A673 (cell line): ENCODE results near the gene RAB22A. TPM values are rescaled to one million over a fixed set of nuclear protein-coding genes. Genes with fewer than 3 reads are reported as not detected.
"Not testable (repeated sequence)": the region's sequence is repeated elsewhere in the genome, so short reads cannot be mapped to it uniquely, and the experiment has no call there.

ENCODE experiments used
- BruUV-seq: library from RNA; stranded (reverse); fragments of 400-500 nt; replicated peaks from 2 replicates; lab custom pipeline; 2021; lab: Mats Ljungman, UMichigan
- CTCF ChIA-PET: fragments of 300-600 bp; sonication (Branson Sonifier 250); formaldehyde crosslinking; loops from one replicate; lab custom pipeline; 2022; ENCODE audit warnings: antibody characterized with exemption; lab: Charles Lee
- POLR2A ChIA-PET: fragments of 300-600 bp; sonication (Branson Sonifier 250); formaldehyde crosslinking; loops from one replicate; lab custom pipeline; 2022; ENCODE audit warnings: antibody characterized with exemption; ENCODE audit not compliant: low non-redundant PET; lab: Charles Lee
- DNase-seq: peaks from one replicate; pipeline ENCODE4 v3.0.0-alpha.2; 2015; ENCODE audit warnings: low spot score
- H3K27ac ChIP-seq: fragments of 200-600 bp; sonication (generic); 2 replicates; pipeline ENCODE4 v1.5.1; 2016; ENCODE audit warnings: mixed run types, low read depth, mild to moderate bottlenecking, mixed read lengths, antibody characterized with exemption, low read length; ENCODE audit not compliant: poor library complexity, severe bottlenecking
- H3K27me3 ChIP-seq: fragments of 200-600 bp; sonication (generic); replicated peaks from 2 replicates; pipeline ENCODE4 v1.6.1; 2017; ENCODE audit warnings: mixed run types, low read depth, mild to moderate bottlenecking, mixed read lengths, antibody characterized with exemption, low read length; ENCODE audit not compliant: insufficient read depth, poor library complexity
- H3K36me3 ChIP-seq: fragments of 200-600 bp; sonication (generic); 2 replicates; pipeline ENCODE4 v1.6.1; 2016; ENCODE audit warnings: mixed run types, mild to moderate bottlenecking, mixed read lengths, antibody characterized with exemption, low read length; ENCODE audit not compliant: insufficient read depth, poor library complexity, severe bottlenecking
- H3K4me1 ChIP-seq: fragments of 200-600 bp; sonication (generic); 2 replicates; pipeline ENCODE4 v1.6.1; 2017; ENCODE audit warnings: mixed run types, mild to moderate bottlenecking, mixed read lengths, antibody characterized with exemption, low read length; ENCODE audit not compliant: insufficient read depth, poor library complexity, severe bottlenecking
- H3K4me3 ChIP-seq: fragments of 200-600 bp; sonication (generic); 2 replicates; pipeline ENCODE4 v1.5.1; 2016; ENCODE audit warnings: low read depth, mixed run types, mild to moderate bottlenecking, mixed read lengths, low read length; ENCODE audit not compliant: poor library complexity, severe bottlenecking
- H3K9me3 ChIP-seq: fragments of 200-600 bp; sonication (generic); 2 replicates; pipeline ENCODE4 v1.6.1; 2016; ENCODE audit warnings: mixed run types, low read depth, mild to moderate bottlenecking, mixed read lengths, antibody characterized with exemption, low read length; ENCODE audit not compliant: poor library complexity, severe bottlenecking
- EZH2 ChIP-seq: fragments of 200-600 bp; sonication (generic); IDR thresholded peaks from 2 replicates; pipeline ENCODE4 v1.6.1; 2017; ENCODE audit warnings: borderline replicate concordance, low read depth, mild to moderate bottlenecking, mixed read lengths, antibody characterized with exemption, low read length; ENCODE audit not compliant: poor library complexity, severe bottlenecking
- intact Hi-C: fragments of 100-400 bp; cut with micrococcal nuclease; formaldehyde crosslinking; loops from one replicate; pipeline ENCODE4 v1.10.0; 2022; ENCODE audit not compliant: unreplicated experiment
- total RNA-seq: library from RNA; stranded (reverse); gene quantifications from 2 replicates; pipeline ENCODE4 v1.2.3, GENCODE V29; 2021
- TF ChIP-seq, protein P1 (sequence below): fragments of 300-800, 200-600 bp; sonication (generic); conservative IDR thresholded peaks from 2 replicates; pipeline ENCODE4 v1.5.1; 2017; ENCODE audit warnings: low read depth, mild to moderate bottlenecking, antibody characterized with exemption, low read length, moderate library complexity, mixed read lengths

Gene RAB22A
- total RNA-seq, 1 experiment from 2014 or later: 14.6 TPM

DNA sequence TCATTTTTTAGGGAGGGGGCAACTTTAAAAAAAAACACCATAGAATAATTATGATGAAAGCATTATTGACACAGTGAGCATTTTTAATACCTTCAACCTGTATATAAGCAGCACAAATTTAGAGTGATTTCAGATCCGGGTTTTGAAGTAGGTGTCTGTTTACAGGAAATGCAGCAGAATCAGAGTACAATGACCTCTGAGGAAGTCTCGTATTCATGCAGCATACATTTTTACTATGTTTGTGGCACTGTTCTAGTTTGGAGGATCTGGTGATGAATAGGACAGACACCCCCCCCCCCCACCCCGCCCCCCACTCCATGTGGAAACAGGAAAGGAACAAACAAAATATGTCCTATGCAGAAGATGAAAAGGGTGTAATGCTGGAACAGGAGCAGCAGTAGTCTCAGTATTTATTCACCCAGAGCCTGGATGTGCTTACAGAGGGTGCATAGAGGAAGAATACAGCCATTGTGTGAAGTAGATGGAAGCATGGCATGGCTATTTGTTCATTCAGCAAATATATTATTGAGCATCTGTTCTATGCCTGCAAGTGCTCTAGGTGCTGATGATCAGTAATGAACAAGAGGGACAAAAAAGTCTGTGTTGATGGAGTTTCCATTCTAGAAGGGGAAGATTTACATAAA, 99.2 kb downstream of the RAB22A start:
- H3K4me1 ChIP-seq: peaks cover 40% of the 10 kb centered on the region
- no TSS peak for BruUV-seq
- H3K9me3 ChIP-seq: no peaks in the 10 kb centered on the region
- H3K4me3 ChIP-seq: no peak overlapping the region
- intact Hi-C loops: no loop called here
- no peaks in the 10 kb centered on the region for H3K27me3 ChIP-seq
- ChIA-PET CTCF (no interaction called here), POLR2A (no interaction called here)
- peak overlapping the region; percentile 73 for H3K27ac ChIP-seq
- TF ChIP-seq EZH2: no peak
- TF ChIP-seq, protein P1, sequence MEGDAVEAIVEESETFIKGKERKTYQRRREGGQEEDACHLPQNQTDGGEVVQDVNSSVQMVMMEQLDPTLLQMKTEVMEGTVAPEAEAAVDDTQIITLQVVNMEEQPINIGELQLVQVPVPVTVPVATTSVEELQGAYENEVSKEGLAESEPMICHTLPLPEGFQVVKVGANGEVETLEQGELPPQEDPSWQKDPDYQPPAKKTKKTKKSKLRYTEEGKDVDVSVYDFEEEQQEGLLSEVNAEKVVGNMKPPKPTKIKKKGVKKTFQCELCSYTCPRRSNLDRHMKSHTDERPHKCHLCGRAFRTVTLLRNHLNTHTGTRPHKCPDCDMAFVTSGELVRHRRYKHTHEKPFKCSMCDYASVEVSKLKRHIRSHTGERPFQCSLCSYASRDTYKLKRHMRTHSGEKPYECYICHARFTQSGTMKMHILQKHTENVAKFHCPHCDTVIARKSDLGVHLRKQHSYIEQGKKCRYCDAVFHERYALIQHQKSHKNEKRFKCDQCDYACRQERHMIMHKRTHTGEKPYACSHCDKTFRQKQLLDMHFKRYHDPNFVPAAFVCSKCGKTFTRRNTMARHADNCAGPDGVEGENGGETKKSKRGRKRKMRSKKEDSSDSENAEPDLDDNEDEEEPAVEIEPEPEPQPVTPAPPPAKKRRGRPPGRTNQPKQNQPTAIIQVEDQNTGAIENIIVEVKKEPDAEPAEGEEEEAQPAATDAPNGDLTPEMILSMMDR: no peak
- DNase-seq: peak; percentile 49
- H3K36me3 ChIP-seq: no peaks in the 10 kb centered on the region

DNA sequence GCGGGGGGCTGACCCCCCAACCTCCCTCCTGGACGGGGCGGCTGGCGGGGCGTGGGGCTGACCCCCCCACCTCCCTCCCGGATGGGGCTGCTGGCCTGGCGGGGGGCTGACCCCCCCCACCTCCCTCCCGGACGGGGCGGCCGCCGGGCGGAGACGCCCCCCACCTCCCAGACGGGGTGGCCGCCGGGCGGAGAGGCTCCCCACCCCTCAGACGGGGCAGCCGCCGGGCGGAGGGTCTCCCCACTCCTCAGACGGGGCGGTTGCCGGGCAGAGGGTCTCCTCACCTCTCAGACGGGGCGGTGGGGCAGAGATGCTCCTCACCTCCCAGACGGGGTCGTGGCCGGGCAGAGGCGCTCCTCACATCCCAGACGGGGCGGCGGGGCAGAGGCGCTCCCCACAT, 104.7 kb downstream of the RAB22A start:
- H3K27me3 ChIP-seq, CTCF ChIA-PET, H3K27ac ChIP-seq, intact Hi-C loops, H3K4me1 ChIP-seq, H3K36me3 ChIP-seq, DNase-seq, H3K9me3 ChIP-seq, BruUV-seq, H3K4me3 ChIP-seq, POLR2A ChIA-PET: not testable (repeated sequence)

DNA sequence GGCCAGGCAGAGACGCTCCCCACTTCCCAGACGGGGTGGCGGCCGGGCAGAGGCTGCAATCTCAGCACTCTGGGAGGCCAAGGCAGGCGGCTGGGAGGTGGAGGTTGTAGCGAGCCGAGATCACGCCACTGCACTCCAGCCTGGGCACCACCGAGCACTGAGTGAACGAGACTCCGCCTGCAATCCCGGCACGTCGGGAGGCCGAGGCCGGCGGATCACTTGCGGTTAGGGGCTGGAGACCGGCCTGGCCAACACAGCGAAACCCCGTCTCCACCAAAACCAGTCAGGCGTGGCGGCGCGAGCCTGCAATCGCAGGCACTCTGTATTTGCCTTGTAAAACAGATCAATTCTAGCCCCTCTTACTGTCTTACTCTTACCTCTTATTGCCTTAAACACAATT, 105.3 kb downstream of the RAB22A start:
- intact Hi-C loops, H3K27ac ChIP-seq, H3K9me3 ChIP-seq, H3K27me3 ChIP-seq, DNase-seq, H3K4me3 ChIP-seq, BruUV-seq, H3K36me3 ChIP-seq, H3K4me1 ChIP-seq, POLR2A ChIA-PET, CTCF ChIA-PET: not testable (repeated sequence)

DNA sequence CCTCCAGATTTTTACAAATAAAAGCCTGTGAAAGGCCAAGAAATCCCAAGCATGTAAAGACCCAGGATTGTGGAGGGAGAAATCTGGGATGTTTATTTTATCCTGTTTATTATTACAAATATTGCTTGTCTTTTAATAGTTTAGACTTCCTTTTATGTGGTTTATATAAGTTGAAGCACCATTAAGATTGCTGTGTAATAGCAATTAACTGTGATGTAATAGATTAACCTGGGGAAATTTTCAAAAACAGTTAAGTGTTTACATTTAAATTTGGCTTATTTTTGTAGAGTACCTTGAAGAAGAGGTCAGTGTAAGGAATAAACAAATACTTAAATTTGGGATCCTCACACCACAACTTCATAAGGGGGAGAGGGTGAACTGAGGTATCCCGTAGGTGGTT, 106.5 kb downstream of the RAB22A start:
- CTCF ChIA-PET: no interaction called here
- Histone ChIP-seq H3K27me3 (no peaks in the 10 kb centered on the region), H3K27ac (no peak overlapping the region), H3K9me3 (no peaks in the 10 kb centered on the region), H3K4me3 (no peak overlapping the region), H3K36me3 (peaks cover 9% of the 10 kb centered on the region), H3K4me1 (no peaks in the 10 kb centered on the region)
- no TSS peak for BruUV-seq
- DNase-seq: no peak
- TF ChIP-seq, protein P1: no peak
- no peak for TF ChIP-seq EZH2
- POLR2A ChIA-PET: no interaction called here
- intact Hi-C loops: no loop called here
